Heart right ventricle (tissue), 16 donors: ENCODE results near the gene ZAP70. TPM values are rescaled to one million over a fixed set of nuclear protein-coding genes. Genes with fewer than 3 reads are reported as not detected.
"Not testable (repeated sequence)": the region's sequence is repeated elsewhere in the genome, so short reads cannot be mapped to it uniquely, and the experiment has no call there.

Experiments
- ATAC-seq, 8 donors: fragments of 200-7000 bp; cut with Tn5 transposase; one replicate each; pipeline ENCODE4 v1.9.1; 2020; ENCODE audit warnings: mild to moderate bottlenecking in 8 of 8, moderate library complexity in 8 of 8, moderate number of reproducible peaks in 1 of 8
- DNase-seq, 2 donors: peaks; one replicate each; pipeline ENCODE4 v3.0.0-alpha.2; 2020
- H3K27ac ChIP-seq, 10 donors: fragments of 200-600 bp; sonication (generic) in 2 of 10; one replicate each; pipeline versions ENCODE4 v1.5.0 to v1.8.0; 2020 to 2022; ENCODE audit warnings: mild to moderate bottlenecking in 3 of 10
- H3K27me3 ChIP-seq, 7 donors: fragments of 200-600 bp; one replicate each; pipeline ENCODE4 v1.8.0; 2021 to 2022; ENCODE audit warnings: mild to moderate bottlenecking in 2 of 7
- H3K36me3 ChIP-seq, 9 donors: fragments of 200-600 bp; sonication (generic) in 1 of 9; one replicate each; pipeline versions ENCODE4 v1.5.0 to v1.8.0; 2020 to 2022; ENCODE audit warnings: mild to moderate bottlenecking in 2 of 9
- H3K4me1 ChIP-seq, 9 donors: fragments of 200-600 bp; sonication (generic) in 1 of 9; one replicate each; pipeline versions ENCODE4 v1.5.0 to v1.8.0; 2020 to 2022; ENCODE audit warnings: mild to moderate bottlenecking in 4 of 9
- H3K4me3 ChIP-seq, 10 donors: fragments of 200-600 bp; sonication (generic) in 2 of 10; one replicate each; pipeline versions ENCODE4 v1.5.0 to v1.8.0; 2020 to 2022; ENCODE audit warnings: mild to moderate bottlenecking in 7 of 10, moderate library complexity in 2 of 10
- H3K9me3 ChIP-seq, 11 donors: fragments of 200-600 bp in 10 of 11; sonication (generic) in 2 of 11; one replicate each; pipeline versions ENCODE4 v1.5.0 to v1.8.0; 2013 to 2022; ENCODE audit warnings: mild to moderate bottlenecking in 2 of 11, control low read depth in 1 of 11, moderate library complexity in 1 of 11
- CTCF ChIP-seq, 9 donors: fragments of 200-600 bp; sonication (generic) in 2 of 9; IDR thresholded peaks; one replicate each; pipeline versions ENCODE4 v1.5.0 to v1.8.0; 2021 to 2022; ENCODE audit warnings: antibody characterized with exemption in 9 of 9, mild to moderate bottlenecking in 5 of 9, moderate library complexity in 1 of 9
- whole genome bisulfite sequencing, 2 donors: extraction: QIAGEN DNeasy Blood & Tissue Kit; methylation state at CpG; one replicate each; pipeline ENCODE4 v1.1.7; 2013; ENCODE audit warnings: inconsistent platforms in 1 of 2; 5-methylcytosine and 5-hydroxymethylcytosine counted together
- intact Hi-C, 10 donors: fragments of 100-400 bp; cut with DNase I; formaldehyde crosslinking; loops; one replicate each; pipeline versions ENCODE4 v1.11.1 to v1.14.2; 2022
- polyA plus RNA-seq, 2 donors: library from polyadenylated mRNA; stranded (reverse); fragments of 200-250 nt; gene quantifications; one replicate each; pipeline ENCODE4 v1.2.3, GENCODE V29; 2013
- total RNA-seq, 10 donors: library from RNA; stranded (reverse); fragmentation: NEBNext Ultra II Directional in 3 of 10; extraction: Animal tissue kit (Norgen Biotek cat#: 25700) in 3 of 10; gene quantifications; one replicate each; pipeline versions ENCODE4 v1.2.1 to v1.2.4, GENCODE V29; 2021 to 2023
- donor health status: Arrhythmogenic right ventricular cardiomyopathy.
- donor health status: ischemic (EF 13 %, LVEDD 7.1; RV severe dilation, severe dysfunction).
- donor health status: healthy with polysubstance abuse.
- donor health status: DM: no; HTN: yes; CAD: no.
- donor health status: DM: no; HTN: no; CAD: no.
- donor health status: ischemic (EF 25% LVEDD 6.9; RV normal size, moderate dysfunction).
- donor health status: ischemic (EF 25% LVEDD 5.7; RV mildly dilated, moderate dysfunction).
- donor health status: healthy.
- donor health status: DM: yes; HTN: yes; CAD: no.
- donor health status: Ischemic cardiomyopathy.
- donor health status: ischemic (EF 35%, LVEDD 5.7; RV mildly dilated, moderate dysfunction).
- donor health status: nonischemic (EF 11% LVEDD 7.7; RV severe dilation, severe dysfunction).
- donor health status: DM: yes; HTN: yes; CAD: no.
- donor health status: PGD.
- donor health status: ischemic (EF 29% LVEDD 5.4; RV normal size, mild dysfunction).
- donor health status: nonischemic (EF 23%, LVEDD 6.1; RV moderate dilation, normal function).

The ZAP70 gene
- total and polyA plus RNA-seq, 12 donors: 0.42 to 8.7 (median 0.67) TPM

GRCh38 chr2:97669448-97669847, 43.9 kb upstream of the ZAP70 start, which contains the start of gene C2orf92:
TSS of gene C2orf92 (plus strand) at chr2:97669713. CDS start at chr2:97669789, 76 bp downstream.
- TF ChIP-seq CTCF (IDR thresholded peaks at IDR 0.05): no peak
- no peaks in the 10 kb centered on the region for H3K27me3 ChIP-seq
- H3K27ac ChIP-seq: no peak within 1 kb of the TSS
- ATAC-seq (no peak), DNase-seq (no peak)
- H3K4me1 ChIP-seq: peaks cover 0 to 8% (median 6%) of the 10 kb centered on the region in 9 donors
- H3K36me3 ChIP-seq: peaks cover 0 to 5% (median 0%) of the 10 kb centered on the region in 9 donors
- no peaks in the 10 kb centered on the region for H3K9me3 ChIP-seq
- intact Hi-C loops: no loop called here
- 89 to 91% methylated on average over 6 of the region's 6 CpGs for WGBS, 2 donors
- H3K4me3 ChIP-seq: no peak within 1 kb of the TSS

GRCh38 chr2:97670471-97670870, 42.9 kb upstream of the ZAP70 start:
- WGBS, 2 donors: 100% methylated on average over 1 of the region's 1 CpG
- DNase-seq (no peak), ATAC-seq (no peak)
- Histone ChIP-seq H3K27ac (no peak overlapping the region), H3K36me3 (peaks cover 0 to 5% (median 0%) of the 10 kb centered on the region in 9 donors), H3K4me3 (no peak overlapping the region), H3K9me3 (no peaks in the 10 kb centered on the region), H3K4me1 (no peaks in the 10 kb centered on the region), H3K27me3 (no peaks in the 10 kb centered on the region)
- TF ChIP-seq CTCF (IDR thresholded peaks at IDR 0.05): no peak
- intact Hi-C loops: no loop called here

- Histone ChIP-seq H3K4me1 (no peaks in the 10 kb centered on the region), H3K36me3 (peaks cover 0 to 5% (median 0%) of the 10 kb centered on the region in 9 donors), H3K4me3 (no peak overlapping the region), H3K27ac (no peak overlapping the region), H3K27me3 (no peaks in the 10 kb centered on the region), H3K9me3 (no peaks in the 10 kb centered on the region)
- no peak for TF ChIP-seq CTCF (IDR thresholded peaks at IDR 0.05)
- 96 to 97% methylated on average over 7 of the region's 7 CpGs for WGBS, 2 donors
- intact Hi-C loops: no loop called here
- ATAC-seq (no peak), DNase-seq (no peak)
Observed at GRCh38 chr2:97671526-97671925, 41.9 kb upstream of the ZAP70 start.

- intact Hi-C loops, H3K9me3 ChIP-seq: not testable (repeated sequence)
- 97 to 98% methylated on average over 6 of the region's 6 CpGs for WGBS, 2 donors
Observed at GRCh38 chr2:97672606-97673140, 40.7 kb upstream of the ZAP70 start.

GRCh38 chr2:97673182-97673914, 40.0 kb upstream of the ZAP70 start:
- ATAC-seq: peak in 1 of 8 donors; percentile 22
- intact Hi-C loops: no loop called here
- WGBS, 2 donors: 86 to 90% methylated on average over 9 of the region's 9 CpGs

More at GRCh38 chr2:97672606-97673140, 40.7 kb upstream of the ZAP70 start:
- H3K27ac ChIP-seq, DNase-seq, H3K36me3 ChIP-seq, ATAC-seq, H3K4me1 ChIP-seq, H3K27me3 ChIP-seq, H3K4me3 ChIP-seq: not testable (repeated sequence)

More at GRCh38 chr2:97673182-97673914, 40.0 kb upstream of the ZAP70 start:
- no peak for TF ChIP-seq CTCF (IDR thresholded peaks at IDR 0.05)
- no peak overlapping the region for H3K4me3 ChIP-seq
- DNase-seq: no peak
- H3K9me3 ChIP-seq: no peaks in the 10 kb centered on the region
- no peaks in the 10 kb centered on the region for H3K27me3 ChIP-seq
- H3K4me1 ChIP-seq: no peaks in the 10 kb centered on the region
- H3K27ac ChIP-seq: no peak overlapping the region
- peaks cover 0 to 4% (median 0%) of the 10 kb centered on the region in 9 donors for H3K36me3 ChIP-seq
